GM04503 (cell line): ENCODE data around the gene CDK14.
A peak's percentile ranks its signal among the peaks of the same experiment; 100 is the strongest.

Experiments used
- DNase-seq: peaks from one replicate; pipeline ENCODE4 v3.0.0-alpha.2; 2012; ENCODE audit warnings: low read depth

Gene CDK14

DNA sequence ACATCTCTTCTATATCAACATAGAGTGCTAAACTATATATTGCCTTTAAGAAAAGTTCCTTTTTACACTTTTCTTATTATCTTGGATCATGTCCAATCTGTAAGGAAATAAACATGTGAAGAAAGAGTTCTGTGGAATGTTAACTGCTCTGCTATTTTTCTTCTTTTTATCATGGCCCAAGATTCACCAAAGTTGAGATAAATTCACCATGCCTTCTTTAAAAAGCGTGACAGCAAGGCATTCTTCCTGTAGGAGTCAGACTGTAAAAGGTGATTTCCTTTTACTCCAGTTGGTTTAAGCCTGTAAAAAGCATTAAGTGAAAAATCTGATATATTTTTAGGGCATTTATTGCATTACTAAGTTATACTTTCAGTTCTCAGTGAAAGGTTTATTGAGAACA is 502.4 kb downstream of the CDK14 start:
- DNase-seq: no peak

DNA sequence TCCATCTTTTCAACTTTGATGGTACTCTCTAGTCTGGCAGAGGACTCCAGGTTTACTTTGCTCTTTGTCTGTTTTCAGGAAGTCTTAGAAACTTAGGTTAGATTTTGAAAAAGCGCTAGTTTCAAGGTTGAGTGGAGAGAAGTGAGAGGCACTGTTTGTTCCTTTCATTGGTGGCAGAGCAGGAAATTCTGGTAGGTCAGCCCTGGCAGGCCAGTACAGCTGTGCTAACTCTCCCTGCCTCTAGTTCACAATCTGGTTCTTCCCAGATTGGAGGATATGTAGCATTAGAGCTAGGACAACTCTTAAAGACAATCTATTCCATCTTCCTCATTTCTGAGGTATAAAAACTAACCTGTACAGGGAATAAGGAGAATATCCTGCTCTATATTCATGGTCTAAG is 507.2 kb downstream of the CDK14 start:
- DNase-seq: no peak

DNA sequence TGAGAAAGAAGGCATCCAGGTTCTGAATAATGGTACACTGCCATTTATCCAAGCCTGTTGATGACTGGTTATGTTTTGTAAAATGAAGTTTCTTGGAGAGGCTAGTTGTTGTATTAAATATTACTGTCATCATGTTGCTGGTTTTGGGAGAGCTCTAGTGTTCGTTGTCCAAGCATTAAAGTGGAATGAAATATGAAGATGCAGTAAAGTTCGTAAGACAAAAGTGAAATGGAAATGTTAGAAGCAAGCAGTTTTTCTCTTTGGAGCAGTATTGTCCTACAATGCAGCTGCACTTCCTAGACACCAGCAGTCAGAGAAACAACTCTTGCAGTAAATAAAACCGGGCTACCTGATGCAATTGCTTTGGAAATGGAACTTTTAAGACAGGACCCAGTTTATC is 511.3 kb downstream of the CDK14 start:
- no peak for DNase-seq

DNA sequence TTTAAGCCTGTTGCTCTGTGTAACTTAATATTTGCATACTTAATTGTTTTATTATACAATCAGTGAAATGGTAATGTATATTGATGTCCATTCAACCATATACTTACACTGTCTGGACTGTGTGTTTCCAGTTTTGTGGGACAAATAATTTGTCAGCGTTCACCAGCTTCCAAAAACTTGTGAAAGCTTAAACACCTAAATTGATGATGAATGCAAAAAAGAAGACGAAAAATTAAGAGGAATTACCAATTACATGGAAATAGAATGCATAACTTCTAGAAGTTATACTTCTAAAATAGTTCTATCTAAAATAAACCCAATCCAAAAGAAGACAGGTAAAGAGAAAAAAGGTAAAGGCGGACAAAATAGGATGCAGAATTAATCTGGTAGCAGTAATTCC is 513.1 kb downstream of the CDK14 start:
- DNase-seq: no peak

DNA sequence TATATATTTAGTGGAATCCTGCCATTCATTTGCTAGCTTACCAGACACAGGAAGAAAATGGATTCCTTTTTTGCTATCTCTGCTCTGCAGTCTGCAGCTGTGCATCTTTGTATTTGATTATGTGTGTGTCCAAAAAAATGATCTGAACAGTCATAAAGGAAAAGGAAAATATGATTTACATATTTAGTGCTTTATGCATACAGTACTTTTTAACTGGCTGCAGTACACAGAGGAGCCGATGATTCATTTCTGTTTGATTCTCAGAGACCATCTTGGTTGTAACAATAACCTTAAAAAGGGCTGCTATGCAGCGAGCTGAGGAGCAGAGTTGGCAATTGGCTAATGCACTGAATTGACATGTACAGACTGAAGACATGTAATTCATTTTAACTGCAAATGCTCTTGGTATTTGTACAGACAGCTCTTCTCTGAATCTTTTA is 516.8 kb downstream of the CDK14 start:
- DNase-seq: no peak

DNA sequence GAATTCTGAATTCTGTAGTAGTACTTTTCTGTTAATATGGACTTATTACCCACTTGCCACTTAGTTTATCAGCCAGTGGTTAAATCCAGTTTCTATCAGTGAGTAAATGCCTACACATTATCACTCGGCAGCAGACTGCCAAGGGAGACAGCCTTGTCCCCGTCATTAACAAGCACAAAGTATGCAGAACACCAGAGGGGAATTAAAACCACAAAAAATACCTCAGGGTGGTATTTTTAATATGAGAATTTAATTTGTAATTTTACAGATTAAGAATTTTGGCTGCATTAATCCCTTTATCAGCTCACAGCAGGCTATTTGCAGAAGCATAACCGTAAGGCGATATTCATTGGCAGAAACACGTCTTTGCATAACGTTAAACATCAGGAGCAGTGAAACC is 518.1 kb downstream of the CDK14 start:
- DNase-seq: no peak

DNA sequence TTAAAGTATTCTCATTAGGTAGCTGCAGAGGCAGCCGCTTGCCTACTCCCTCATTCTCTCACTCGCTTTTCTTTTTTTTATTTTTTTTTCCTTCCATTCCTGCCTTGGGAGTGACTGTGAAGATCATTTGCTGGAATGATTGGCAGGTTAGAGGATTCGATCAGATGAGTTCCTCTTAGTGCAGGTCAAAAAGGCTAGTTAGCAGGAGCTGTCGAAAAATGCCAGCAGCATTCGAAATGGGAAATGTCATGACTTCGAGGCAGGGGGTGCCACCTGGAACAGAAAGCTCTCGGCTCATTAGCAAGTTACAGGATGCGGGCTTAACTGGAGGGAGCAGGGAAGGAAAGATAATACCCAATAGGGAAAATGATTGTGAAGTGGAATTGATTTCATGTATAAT is 530.6 kb downstream of the CDK14 start:
- DNase-seq: no peak

DNA sequence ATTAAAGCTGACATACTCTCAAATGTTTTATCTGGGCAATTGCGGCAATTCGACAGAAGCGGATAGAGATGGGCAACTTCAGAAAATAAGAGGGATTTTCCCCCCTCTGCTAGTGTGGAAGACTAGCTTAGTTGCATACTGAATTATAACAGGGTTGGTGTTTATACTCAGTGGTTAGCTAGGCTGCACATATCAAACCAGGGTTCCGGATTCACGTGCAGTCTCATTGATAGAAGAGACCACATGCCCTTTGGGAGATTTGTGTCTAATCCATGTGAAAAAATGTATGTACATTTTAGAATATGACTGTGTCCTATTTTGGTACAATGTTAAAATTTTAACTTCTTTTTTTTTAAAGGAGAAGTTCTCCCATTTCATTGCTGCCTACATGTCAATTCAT is 531.2 kb downstream of the CDK14 start:
- DNase-seq: no peak

DNA sequence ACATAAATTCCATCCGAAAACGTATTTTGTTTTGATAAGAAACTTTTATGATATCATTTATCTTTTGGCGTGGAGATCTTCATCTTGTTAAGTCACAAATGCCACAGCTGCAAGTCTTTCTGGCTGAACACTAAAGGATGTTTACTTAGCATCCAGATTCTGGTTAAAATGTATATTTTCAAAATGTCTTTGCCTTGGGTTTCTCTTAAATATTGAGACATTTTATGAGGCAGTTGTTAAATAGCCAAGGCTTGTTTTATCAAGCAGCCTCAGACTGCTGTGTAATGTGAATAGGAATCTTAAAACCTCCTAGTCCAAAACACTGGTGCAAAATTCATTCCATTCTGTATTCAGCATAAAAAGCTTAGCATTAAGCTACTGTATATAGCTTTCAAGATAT is 531.8 kb downstream of the CDK14 start:
- no peak for DNase-seq

DNA sequence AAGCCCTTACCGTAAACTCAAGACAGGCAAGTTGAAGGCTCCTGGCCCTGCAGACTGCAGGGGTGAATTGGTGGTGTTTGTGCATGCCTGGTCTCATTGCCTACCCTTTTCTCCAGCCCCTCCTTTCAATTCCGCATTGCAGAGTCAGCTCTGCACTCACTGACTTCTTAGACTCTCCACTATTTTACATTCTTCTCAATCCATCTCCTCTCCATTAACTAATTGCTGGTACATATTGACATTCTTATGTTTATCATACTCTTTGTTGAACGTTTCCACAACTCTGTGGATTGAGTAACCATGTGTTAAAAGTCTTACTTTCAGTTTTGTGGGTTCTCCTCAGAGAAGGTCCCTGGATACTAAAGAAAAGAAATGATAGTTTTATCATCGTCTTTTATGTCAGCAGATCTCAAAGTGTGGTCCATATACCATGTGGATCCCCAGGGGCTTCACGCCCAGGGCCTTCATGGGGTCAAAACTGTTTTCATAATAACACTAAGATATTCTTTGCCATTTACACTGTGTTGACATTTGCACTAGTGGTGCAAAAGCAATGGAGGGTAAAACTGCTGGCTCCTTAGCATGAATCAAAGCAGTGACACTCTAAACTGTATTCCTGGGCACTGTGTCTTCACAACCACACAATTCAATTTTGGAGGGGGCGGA is 532.7 kb downstream of the CDK14 start:
- DNase-seq: peak; percentile 3

DNA sequence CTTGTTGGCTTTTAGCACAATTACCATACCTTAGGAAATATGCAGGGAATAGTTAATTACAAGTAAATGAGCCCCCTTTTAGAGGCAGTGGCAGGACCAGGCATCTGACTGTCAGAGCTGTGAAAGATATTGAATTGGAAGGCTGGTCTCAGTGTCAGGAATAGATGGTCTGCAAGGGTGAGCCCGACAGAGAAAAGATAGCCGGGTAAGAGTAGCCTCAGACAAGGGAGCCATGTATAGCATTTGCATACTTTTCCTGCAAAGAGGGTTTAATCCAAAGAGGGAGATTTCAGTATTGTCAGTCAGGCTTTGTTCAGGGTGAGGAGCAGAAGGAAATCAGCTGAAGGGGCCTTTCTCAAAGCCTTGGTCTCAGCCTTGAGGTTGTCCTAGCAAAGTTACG is 539.2 kb downstream of the CDK14 start:
- DNase-seq: no peak

DNA sequence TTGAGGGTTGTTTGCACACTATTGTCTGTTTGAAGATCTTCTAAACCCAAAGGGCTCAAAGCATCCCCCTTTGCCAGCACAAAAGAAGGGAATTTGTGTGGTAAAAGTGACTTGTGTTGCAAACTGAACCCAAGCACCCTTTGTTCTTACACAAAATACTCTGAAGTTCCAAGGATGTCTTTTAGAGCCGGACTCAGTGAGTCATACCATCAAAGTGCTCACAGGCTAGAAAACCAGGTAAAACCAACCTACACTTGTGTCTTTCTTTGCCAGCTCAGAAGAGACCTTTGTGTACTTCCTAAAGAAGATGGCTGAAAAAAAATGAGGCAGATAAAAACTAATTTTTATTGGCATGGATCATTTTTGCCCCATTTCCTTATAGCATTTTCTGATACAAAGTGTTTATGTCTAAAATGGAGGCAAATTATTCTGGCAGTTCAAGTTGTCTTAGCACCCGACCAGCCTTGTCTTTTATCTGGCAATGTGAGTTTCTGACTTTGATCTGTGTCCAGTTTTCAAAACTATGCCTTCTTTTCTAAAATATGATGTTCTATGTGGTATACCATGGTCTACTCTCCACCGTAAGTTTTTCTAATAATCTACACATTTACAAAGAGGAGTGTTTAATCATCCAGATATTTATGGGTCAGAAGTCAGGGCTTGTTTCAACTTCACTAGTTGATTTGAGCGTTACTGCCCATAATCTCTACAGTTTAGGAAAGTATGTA is 539.7 kb downstream of the CDK14 start:
- no peak for DNase-seq

DNA sequence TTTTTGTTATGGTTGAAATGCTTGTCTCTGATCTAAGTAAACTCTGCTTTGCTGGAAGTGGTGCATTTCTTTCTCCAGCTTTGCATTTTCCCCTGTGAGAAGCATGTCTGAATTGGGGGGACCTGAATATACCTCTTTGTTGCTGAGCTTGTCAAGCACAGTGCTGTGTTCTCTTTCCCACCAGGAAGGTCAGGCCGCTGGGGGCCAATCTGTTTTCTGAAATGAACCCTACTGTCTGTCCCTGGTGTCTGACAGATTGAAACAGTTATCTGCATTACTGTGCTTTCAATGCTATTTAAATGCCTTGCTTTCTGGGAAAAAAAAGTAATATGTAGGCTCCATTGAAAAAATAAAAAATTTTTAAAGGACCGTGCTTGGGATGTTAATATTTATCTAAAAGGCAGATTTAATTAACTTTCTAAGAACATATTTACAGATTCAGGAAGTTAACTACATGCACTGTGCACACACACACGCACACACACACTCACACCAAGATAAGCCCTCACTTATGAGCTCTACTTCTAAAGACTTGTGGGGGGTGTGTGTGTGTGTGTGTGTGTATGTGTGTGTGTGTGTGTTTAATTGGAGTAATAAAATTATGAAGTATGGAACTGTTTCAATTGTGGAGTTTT is 541.1 kb downstream of the CDK14 start:
- DNase-seq: no peak

DNA sequence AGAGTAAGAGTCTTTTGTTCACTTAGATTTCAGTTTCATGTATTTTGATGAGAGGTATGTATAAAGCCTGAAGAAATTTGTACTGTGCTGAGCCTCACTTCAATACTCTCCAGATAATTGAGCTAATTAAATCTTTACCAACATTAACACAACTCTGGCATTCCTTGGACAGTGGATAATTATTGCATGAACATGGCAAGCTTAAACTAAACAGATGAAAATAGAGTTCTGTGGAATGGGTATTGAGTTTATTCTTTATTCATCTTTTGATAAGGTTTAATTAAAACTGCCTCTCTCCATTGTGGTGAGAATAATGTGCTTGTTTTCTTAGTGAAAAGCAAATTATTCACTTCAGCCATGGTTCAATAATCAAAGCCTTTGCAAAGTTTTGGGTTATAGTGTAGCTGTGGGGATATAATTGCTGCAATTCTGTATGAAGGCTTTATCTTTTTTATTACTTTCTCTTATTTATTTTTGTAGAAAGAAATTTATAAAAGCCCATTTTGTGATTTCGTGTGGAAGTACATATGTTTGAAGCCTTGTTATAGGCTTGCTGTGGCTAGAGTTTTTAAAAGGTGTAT is 541.8 kb downstream of the CDK14 start:
- DNase-seq: no peak

DNA sequence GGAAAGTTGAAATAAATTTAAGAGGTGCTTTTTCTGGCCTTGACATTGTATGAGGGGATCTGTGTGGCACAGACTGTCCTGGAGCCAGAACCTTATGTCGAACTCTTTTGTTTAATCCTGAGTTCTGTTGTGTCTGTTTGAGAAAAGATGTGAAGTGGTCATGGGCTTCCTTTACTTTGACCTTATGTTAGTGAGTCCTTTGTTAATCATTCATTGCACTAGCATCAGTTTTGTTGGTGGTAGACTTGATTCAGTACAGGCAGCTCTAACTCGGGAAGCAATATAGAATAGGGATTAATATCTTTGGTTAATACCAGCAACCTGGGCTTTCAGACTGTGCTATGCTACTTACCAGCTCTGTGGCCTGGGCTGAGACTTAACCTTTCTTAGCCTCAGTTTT is 544.2 kb downstream of the CDK14 start:
- no peak for DNase-seq

DNA sequence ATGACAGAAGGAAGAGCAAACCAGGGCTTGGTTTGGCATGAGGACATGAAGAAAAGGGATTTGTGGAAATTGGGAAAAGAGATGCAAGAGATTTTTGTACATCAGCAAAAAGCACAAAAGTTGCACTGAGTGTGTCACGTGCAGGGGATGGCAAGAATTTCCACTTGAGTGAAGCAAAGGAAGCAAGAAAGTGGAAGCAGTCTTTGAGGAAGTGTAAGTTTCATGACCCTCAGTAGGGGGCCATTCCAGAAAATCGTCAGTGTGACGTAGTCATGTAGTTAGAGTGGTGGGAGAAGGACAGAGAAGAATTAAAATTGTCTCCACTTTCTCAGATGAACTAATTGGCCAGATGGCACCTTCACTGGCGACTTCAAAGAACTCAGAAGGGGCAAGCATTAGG is 544.9 kb downstream of the CDK14 start:
- no peak for DNase-seq

DNA sequence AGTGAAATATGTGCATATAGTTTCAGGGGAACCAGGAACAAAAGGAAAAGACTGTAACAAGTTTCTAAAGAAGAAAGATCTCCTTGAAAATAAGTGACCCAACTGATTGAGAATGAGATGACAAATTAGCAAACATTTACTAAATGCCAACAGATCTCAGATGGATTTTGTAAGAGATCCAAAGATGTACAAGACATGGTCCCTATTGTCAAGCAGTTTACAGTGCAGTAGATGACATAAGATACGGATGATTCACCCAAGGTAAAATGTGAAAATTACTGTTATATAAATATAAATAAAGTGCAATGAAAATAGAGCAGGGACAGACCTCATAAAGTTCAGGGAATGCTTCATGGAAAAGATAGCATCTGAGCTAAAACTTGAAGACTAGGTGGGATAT is 546.6 kb downstream of the CDK14 start:
- no peak for DNase-seq

DNA sequence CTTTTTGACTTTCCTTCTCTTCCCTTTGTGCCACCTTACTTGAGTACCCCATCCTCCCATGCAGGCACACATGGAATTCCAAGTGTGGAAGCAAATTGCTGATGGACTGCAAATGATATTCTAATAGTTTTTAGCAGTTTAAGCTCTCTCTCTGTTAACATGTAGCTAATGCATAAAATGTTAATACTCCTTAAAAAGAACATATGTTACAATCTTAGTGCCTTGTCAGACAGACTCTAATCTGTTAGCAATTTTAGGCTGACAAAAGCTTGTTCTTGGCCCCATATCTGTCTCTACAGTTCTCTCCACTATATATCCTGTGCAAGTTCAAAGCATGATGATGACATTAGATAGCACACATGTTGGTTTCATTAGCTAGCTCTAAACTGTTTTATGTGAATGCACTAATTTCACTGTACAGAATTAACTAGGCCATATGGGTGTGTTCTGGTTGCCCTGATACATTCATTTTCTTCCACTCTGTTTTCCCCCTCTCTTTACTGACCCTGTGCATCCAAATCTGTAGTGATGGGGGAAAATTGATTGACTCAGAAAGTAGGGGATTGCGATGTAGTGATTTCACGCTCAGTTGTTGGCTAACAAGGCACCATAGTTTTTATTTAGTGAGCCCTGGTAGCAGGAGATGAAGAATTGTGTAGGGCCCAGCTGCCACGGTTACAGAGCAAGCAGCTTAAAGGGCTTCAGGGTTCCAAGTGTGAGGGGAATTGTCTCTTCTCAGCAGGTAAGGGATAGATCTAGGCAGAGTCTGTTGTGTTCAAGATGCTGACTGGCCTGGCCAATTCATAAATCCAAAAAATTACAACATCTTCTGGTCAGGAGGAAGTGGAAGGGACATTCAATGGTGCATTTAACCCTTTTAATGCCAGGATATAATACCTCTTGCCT is 553.5 kb downstream of the CDK14 start:
- no peak for DNase-seq

DNA sequence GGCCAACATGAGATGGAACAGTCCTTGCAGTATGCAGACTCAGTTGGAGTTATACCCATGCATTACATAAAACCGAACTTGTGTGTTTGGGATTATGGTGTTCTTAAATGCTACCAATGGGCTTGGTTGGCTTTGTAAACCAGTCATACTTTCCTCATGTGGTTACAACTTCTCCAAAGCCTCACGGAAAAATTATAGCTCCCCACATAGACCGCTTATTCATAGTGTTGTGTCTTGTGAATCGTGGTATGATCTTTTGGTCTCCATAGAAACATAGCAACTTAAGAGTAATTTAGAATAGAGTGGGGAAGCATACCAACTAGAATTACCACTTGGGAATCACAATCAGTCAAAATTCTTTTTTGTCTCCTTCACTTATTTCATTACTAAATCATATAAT is 555.8 kb downstream of the CDK14 start:
- no peak for DNase-seq

DNA sequence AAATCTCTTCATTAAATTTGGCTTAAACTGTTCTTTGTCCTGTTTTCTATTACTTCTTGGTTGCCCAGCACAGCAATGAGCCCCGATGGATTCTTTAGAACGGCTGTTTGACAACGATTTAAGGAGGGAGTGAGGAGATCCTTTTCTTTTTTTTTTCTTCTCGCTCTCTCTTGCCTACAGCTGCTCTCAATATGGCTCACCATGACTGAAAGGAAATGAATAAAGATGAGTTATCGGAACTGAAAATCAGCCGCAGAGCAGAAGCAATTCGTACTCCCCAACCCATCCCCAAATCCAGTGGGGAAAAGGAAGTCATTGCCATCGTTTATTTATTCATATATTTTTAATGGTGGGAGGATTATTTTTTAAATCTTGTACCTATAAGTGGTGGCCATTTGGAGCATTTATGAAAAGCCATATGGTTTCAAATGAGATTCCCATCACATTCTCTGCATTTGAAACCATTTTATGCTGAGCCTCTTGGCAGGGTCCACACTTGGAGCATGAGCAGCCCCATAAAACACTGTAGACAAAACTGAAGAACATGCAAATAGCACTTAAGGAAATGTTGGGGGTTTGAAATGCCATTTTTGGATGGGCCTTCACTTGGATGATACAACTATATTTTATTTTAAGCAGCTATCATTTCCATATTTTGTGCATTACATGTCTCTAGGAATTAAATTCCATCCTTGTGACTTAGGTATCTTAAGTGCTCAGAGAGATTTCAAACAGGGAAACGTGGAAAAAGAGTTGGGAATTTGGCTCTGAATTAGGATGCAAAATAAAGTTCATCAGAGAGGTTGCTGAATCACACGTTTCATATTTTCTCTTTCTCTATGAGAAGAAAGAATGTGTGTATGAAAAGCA is 560.4 kb downstream of the CDK14 start:
- no peak for DNase-seq
